HAP-1 (cell line): ENCODE data around the gene PTPRN2.
A peak's percentile ranks its signal among the peaks of the same experiment; 100 is the strongest.

ENCODE experiments used
- DNase-seq, 2 experiments: peaks; one replicate each; pipeline ENCODE4 v3.0.0-alpha.2; 2016 to 2020; ENCODE audit warnings: low spot score in 2 of 2
- H3K27me3 ChIP-seq: fragments of 250-450 bp; sonication (Bioruptor Pico); 2 replicates; pipeline ENCODE4 v1.5.1; 2020; ENCODE audit warnings: low read depth, mild to moderate bottlenecking, moderate library complexity
- H3K36me3 ChIP-seq: fragments of 250-450 bp; sonication (Bioruptor Pico); replicated peaks from 2 replicates; pipeline ENCODE4 v1.5.1; 2020; ENCODE audit warnings: mild to moderate bottlenecking
- H3K4me1 ChIP-seq: fragments of 250-450 bp; sonication (Bioruptor Pico); 2 replicates; pipeline ENCODE4 v1.5.1; 2020; ENCODE audit warnings: mild to moderate bottlenecking
- H3K4me3 ChIP-seq: fragments of 250-450 bp; sonication (Bioruptor Pico); 2 replicates; pipeline ENCODE4 v1.5.1; 2020; ENCODE audit warnings: mild to moderate bottlenecking, moderate library complexity
- H3K9me3 ChIP-seq: fragments of 250-450 bp; sonication (Bioruptor Pico); 2 replicates; pipeline ENCODE4 v1.5.1; 2020; ENCODE audit warnings: mild to moderate bottlenecking, moderate library complexity
- in situ Hi-C: fragments of 300-500 bp; cut with MboI; formaldehyde crosslinking; loops from 3 replicates; pipeline ENCODE4 v1.14.3; 2020; ENCODE audit warnings: low sequenced_read_pairs, inconsistent platforms, mixed read lengths

Gene PTPRN2

GRCh38 chr7:157861031-157861491 lies 726.6 kb downstream of the PTPRN2 start:
- H3K9me3 ChIP-seq: no peaks in the 10 kb centered on the region
- DNase-seq: no peak
- H3K36me3 ChIP-seq: no peaks in the 10 kb centered on the region
- H3K4me3 ChIP-seq: no peak overlapping the region
- H3K27me3 ChIP-seq: no peaks in the 10 kb centered on the region
- H3K4me1 ChIP-seq: no peaks in the 10 kb centered on the region
- in situ Hi-C loops: no loop called here

- Histone ChIP-seq H3K27me3 (no peaks in the 10 kb centered on the region), H3K4me1 (no peaks in the 10 kb centered on the region), H3K4me3 (no peak overlapping the region), H3K9me3 (no peaks in the 10 kb centered on the region), H3K36me3 (no peaks in the 10 kb centered on the region)
- no peak for DNase-seq
- in situ Hi-C loops: no loop called here
These were observed 727.2 kb downstream of the PTPRN2 start for GRCh38 chr7:157860406-157860805.

- Histone ChIP-seq H3K36me3 (no peaks in the 10 kb centered on the region), H3K4me1 (no peaks in the 10 kb centered on the region), H3K9me3 (no peaks in the 10 kb centered on the region), H3K4me3 (no peak overlapping the region), H3K27me3 (no peaks in the 10 kb centered on the region)
- in situ Hi-C loops: no loop called here
- DNase-seq: no peak
These were observed 727.7 kb downstream of the PTPRN2 start for GRCh38 chr7:157859915-157860314.

- Histone ChIP-seq H3K4me3 (no peak overlapping the region), H3K36me3 (no peaks in the 10 kb centered on the region), H3K27me3 (no peaks in the 10 kb centered on the region), H3K9me3 (no peaks in the 10 kb centered on the region), H3K4me1 (no peaks in the 10 kb centered on the region)
- DNase-seq: no peak
- in situ Hi-C loops: no loop called here
These were observed 730.0 kb downstream of the PTPRN2 start for GRCh38 chr7:157857578-157858075.

- in situ Hi-C loops: no loop called here
These were observed 730.6 kb downstream of the PTPRN2 start for GRCh38 chr7:157856873-157857577.

GRCh38 chr7:157855452-157856213 lies 732.0 kb downstream of the PTPRN2 start:
- no peak for DNase-seq
- Histone ChIP-seq H3K27me3 (no peaks in the 10 kb centered on the region), H3K36me3 (no peaks in the 10 kb centered on the region), H3K4me3 (no peak overlapping the region), H3K9me3 (no peaks in the 10 kb centered on the region), H3K4me1 (no peaks in the 10 kb centered on the region)
- in situ Hi-C loops: no loop called here

More at GRCh38 chr7:157856873-157857577, 730.6 kb downstream of the PTPRN2 start:
- no peaks in the 10 kb centered on the region for H3K4me1 ChIP-seq
- no peak for DNase-seq
- no peak overlapping the region for H3K4me3 ChIP-seq
- no peaks in the 10 kb centered on the region for H3K27me3 ChIP-seq
- H3K36me3 ChIP-seq: no peaks in the 10 kb centered on the region
- no peaks in the 10 kb centered on the region for H3K9me3 ChIP-seq

GRCh38 chr7:157855016-157855415 lies 732.6 kb downstream of the PTPRN2 start:
- no peaks in the 10 kb centered on the region for H3K27me3 ChIP-seq
- DNase-seq: no peak
- H3K4me3 ChIP-seq: no peak overlapping the region
- no peaks in the 10 kb centered on the region for H3K4me1 ChIP-seq
- no peaks in the 10 kb centered on the region for H3K9me3 ChIP-seq
- no peaks in the 10 kb centered on the region for H3K36me3 ChIP-seq
- in situ Hi-C loops: no loop called here

- H3K9me3 ChIP-seq: no peaks in the 10 kb centered on the region
- no peak overlapping the region for H3K4me3 ChIP-seq
- DNase-seq: no peak
- no peaks in the 10 kb centered on the region for H3K4me1 ChIP-seq
- H3K27me3 ChIP-seq: no peaks in the 10 kb centered on the region
- in situ Hi-C loops: no loop called here
- H3K36me3 ChIP-seq: no peaks in the 10 kb centered on the region
These were observed 733.3 kb downstream of the PTPRN2 start for GRCh38 chr7:157854066-157854891.

- Histone ChIP-seq H3K4me3 (no peak overlapping the region), H3K27me3 (no peaks in the 10 kb centered on the region), H3K36me3 (no peaks in the 10 kb centered on the region), H3K4me1 (no peaks in the 10 kb centered on the region), H3K9me3 (no peaks in the 10 kb centered on the region)
- in situ Hi-C loops: no loop called here
- no peak for DNase-seq
These were observed 733.9 kb downstream of the PTPRN2 start for GRCh38 chr7:157853789-157854065.

- no peaks in the 10 kb centered on the region for H3K27me3 ChIP-seq
- no peak for DNase-seq
- no peaks in the 10 kb centered on the region for H3K4me1 ChIP-seq
- H3K36me3 ChIP-seq: no peaks in the 10 kb centered on the region
- no peak overlapping the region for H3K4me3 ChIP-seq
- in situ Hi-C loops: no loop called here
- no peaks in the 10 kb centered on the region for H3K9me3 ChIP-seq
These were observed 734.4 kb downstream of the PTPRN2 start for GRCh38 chr7:157853076-157853788.

- no peak overlapping the region for H3K4me3 ChIP-seq
- peak in 1 of 2 experiments; percentile 26 for DNase-seq
- in situ Hi-C loops: no loop called here
- H3K9me3 ChIP-seq: no peaks in the 10 kb centered on the region
- H3K36me3 ChIP-seq: no peaks in the 10 kb centered on the region
- no peaks in the 10 kb centered on the region for H3K27me3 ChIP-seq
- H3K4me1 ChIP-seq: no peaks in the 10 kb centered on the region
These were observed 736.0 kb downstream of the PTPRN2 start for GRCh38 chr7:157851501-157852067.

GRCh38 chr7:157850481-157851444 lies 736.9 kb downstream of the PTPRN2 start:
- in situ Hi-C loops: no loop called here
- Histone ChIP-seq H3K4me1 (no peaks in the 10 kb centered on the region), H3K9me3 (no peaks in the 10 kb centered on the region), H3K4me3 (no peak overlapping the region), H3K36me3 (no peaks in the 10 kb centered on the region), H3K27me3 (no peaks in the 10 kb centered on the region)
- DNase-seq: no peak
